Raji (cell line): ENCODE data around the gene MAJIN.

Source experiments
- POLR2A ChIP-seq: IDR thresholded peaks from 2 replicates; pipeline ENCODE4 v1.6.1; 2011; ENCODE audit warnings: low read depth, low read length, control low read depth; ENCODE audit not compliant: insufficient read depth

Gene MAJIN

DNA sequence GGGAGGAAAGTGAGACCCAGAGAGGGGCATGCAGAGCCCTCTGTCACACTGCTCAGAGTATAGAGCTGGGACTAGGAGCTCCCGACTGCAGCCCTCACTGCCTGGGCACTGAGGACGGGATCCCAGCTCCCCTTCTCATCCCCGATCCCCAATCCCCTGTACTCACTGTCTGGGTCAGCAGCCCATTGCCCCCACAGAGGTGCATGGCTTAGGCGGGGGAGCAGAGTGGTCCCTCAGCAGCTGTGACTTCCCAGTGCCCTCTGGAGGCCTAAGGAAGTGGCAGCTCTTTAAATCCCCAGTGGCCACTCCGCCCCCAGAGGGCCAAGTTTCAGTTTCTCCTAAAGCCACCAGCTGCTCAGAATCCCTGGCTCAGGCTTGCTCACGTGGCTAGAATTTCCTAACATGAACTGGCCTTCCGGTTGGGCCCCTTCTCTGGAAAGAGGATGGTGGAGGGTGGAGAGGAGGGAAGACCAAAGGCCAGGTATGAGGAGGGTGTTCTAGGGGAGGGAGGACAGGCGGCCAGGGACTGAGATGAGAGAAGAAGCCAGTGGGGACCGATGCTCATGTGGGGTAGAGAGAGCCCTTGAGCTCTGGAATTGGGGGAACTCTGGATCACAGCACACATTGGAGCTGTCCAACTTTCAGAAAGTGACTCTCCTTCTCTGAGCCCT lies 24.9 kb upstream of the MAJIN start, which contains the start of gene BATF2:
TSS of gene BATF2 (minus strand) at position 262 of the 671 bp plus-strand sequence. CDS start at position 205, 57 bp downstream.
- TF ChIP-seq POLR2A, result no peak

DNA sequence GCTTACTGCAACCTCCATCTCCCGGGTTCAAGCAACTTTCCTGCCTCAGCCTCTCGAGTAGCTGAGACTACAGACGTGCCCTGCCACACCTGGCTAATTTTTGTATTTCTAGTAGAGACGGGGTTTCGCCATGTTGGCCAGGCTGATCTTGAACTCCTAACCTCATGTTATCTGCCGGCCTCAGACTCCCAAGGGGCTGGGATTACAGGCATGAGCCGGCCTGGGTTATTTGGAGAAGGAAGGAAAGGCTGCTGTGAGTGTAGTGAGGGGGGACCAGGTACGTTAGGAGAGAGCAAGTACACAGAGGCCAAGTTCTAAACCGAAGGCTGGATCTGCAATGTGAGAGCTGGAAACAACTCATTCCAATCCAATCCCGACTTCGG lies 24.4 kb upstream of the MAJIN start:
- TF ChIP-seq POLR2A, result no peak

DNA sequence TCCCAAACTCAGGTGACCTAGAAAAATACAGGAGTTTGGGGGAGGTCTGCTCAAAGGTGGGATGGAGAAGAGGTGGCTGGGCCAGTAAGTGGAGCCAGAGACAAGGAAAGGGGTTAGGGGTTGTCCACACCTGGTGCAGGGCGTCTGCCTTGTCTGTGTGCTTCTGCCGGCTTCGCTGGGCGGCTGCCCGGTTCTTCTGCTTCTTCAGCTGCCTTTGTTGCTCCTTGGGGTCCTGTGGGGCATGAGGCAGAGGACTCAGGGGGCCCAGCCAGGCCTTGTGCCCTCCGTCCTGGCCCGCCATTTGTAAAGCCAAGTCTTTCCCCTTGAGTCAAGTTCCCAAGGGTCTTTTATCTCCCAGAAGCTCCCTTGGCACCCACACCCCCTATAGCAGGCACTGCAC lies 22.4 kb upstream of the MAJIN start:
- TF ChIP-seq POLR2A, result no peak

DNA sequence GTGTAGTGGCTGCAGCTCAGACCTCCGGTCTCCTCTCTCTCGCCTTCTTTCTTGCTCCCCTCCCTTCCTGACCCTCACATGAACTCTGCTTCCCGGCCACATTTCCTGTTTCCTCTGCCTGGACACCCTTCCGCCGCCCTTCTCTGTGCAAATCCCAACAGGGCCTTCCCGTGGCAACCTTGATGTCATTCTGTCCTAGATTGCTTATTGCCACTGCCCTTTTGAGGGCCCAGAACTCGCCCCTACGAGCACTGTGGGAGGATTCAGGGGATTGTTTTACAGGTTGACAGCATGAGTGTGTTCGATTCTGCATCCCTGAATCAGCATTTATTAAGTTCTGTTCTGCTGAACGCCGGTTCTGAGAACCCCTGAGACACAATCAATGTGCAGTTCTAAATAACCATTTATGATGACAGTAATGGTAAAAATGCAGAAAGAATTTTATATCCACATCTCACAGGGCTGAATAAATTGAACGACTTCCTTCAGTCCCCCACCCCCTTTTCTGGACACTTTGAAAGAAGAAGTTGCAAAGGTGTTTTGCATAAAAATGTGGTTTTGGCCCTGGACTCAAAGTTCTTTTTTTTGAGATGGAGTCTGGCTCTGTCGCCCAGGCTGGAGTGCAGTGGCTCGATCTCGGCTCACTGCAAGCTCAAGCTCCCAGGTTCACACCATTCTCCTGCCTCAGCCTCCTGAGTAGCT lies 18.5 kb upstream of the MAJIN start:
- TF ChIP-seq POLR2A, result no peak

GRCh38 chr11:64989416-64989815 lies 17.5 kb upstream of the MAJIN start:
- TF ChIP-seq POLR2A, result no peak

- TF ChIP-seq POLR2A, result no peak
Measured at GRCh38 chr11:64987998-64988854, 16.3 kb upstream of the MAJIN start.

DNA sequence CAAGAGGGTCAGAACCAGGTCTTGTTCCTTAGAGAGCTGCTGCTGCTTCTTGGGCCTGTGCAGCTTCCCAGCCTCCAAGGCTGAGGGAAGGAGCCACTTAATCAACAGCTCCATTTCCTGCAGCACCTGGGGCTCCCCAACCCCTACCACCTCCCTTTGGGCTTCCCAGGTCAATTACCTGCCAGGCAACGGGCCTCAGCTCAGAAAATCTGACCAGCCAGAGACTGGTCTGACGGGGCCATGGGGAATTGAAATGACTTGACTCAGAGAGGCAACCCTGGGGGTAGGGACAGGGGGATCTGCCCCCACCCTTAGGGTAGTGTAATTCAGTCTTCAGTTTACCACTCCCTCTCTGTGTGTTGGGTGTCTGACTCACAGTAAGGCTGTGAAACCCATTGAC lies 4.7 kb upstream of the MAJIN start:
- no peak for TF ChIP-seq POLR2A

DNA sequence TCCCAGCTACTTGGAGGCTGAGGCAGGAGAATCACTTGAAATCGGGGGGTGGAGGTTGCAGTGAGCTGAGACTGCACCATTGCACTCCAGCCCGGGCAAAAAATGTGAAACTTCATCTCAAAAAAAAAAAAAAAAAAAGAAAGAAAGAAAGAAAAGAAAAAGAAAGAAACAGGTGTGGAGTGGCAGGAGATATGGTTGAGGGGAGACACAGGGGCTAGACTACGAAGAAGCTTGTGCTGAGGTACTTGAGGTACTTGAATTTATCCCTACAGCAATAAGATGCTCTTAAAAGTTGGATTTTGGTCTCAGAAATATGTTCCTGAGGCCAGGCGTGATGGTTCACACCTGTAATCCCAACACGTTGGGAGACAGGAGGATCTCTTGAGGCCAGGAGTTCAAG lies 2.2 kb upstream of the MAJIN start:
- TF ChIP-seq POLR2A, result no peak

- TF ChIP-seq POLR2A, result no peak
Measured at GRCh38 chr11:64970731-64971151, 1.2 kb downstream of the MAJIN start.

GRCh38 chr11:64969209-64969608 lies 2.7 kb downstream of the MAJIN start:
- no peak for TF ChIP-seq POLR2A

DNA sequence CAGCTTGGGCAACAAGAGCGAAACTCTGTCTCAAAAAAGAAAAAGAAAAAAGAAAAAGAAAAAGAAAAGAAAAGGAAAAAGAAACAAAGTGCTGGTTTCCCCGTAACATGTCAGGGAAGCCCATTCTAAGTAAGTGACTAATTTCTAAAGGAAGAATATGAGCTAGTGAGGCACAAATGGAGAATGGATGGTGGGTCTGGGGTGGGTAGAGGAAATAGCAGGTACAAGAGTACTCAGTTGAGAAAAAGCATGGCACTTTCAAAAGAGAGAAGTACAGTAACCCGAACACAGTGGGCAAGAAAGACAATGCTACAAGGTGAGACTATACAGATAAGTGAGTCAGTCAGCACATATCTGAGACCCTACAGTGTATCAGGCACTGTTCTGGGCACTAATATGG lies 4.5 kb downstream of the MAJIN start:
- TF ChIP-seq POLR2A, result no peak

DNA sequence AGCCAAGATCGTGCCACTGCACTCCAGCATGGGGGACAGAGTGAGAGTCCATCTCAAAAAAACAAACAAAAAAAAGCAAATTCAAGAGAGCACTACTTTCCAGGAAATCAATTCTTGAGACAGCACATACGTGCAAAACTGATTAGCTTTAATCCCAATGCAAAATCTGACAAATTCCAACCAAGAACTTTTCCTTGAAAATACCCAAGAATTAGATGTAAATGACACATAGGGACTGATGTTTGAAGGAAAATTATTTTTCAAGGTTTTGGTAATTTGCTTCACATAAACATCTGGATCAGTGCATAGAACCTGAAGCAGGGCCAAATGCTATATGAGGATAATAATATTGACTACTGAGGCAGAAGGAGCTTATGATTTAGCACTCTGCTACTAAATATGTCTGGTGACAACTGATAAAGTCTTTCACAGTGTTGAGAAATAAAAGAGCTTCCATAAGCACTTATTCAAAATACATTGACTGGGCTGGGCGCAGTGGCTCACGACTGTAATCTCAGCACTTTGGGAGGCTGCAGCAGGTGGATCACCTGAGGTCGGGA lies 8.8 kb downstream of the MAJIN start:
- TF ChIP-seq POLR2A, result no peak

GRCh38 chr11:64960719-64961118 lies 11.2 kb downstream of the MAJIN start:
- TF ChIP-seq POLR2A, result no peak

GRCh38 chr11:64959498-64959897 lies 12.4 kb downstream of the MAJIN start:
- no peak for TF ChIP-seq POLR2A

DNA sequence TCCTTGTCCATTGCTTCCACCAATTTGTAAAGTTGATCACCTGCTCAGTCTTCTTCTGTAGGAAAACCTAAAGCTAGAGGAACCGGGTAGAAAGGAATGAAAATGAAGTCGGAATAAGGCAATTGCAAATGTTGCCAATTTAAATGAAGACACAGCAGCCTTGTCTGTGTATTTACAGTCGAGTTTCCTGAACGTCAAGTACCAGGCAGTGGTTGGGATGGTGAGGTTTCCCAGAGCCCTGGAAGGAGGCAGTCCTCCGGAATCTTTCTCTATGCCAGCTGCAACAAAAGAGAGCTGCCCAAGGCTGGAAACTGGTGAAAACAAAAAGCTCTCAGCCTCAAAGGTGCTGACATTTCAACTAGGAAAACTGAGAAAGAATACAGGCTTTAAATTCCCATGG lies 17.7 kb downstream of the MAJIN start:
- TF ChIP-seq POLR2A, result no peak
